Right atrium auricular region (tissue), 2 donors: Measurements from ENCODE around the gene GCN1. TPM values are rescaled to one million over a fixed set of nuclear protein-coding genes. Genes with fewer than 3 reads are reported as not detected.
"Not testable (repeated sequence)": the region's sequence is repeated elsewhere in the genome, so short reads cannot be mapped to it uniquely, and the experiment has no call there.

Experiments used
- DNase-seq: peaks from one replicate; pipeline ENCODE4 v3.0.0-alpha.2; 2019; ENCODE audit warnings: low spot score
- H3K27ac ChIP-seq, 2 donors: fragments of 200-600 bp; sonication (generic); 1 replicate in 1 of 2; 2 replicates in 1 of 2; pipeline ENCODE4 v1.5.1; 2016 to 2019
- H3K27me3 ChIP-seq, 2 donors: fragments of 200-600 bp; sonication (generic); one replicate each; pipeline versions ENCODE4 v1.5.1 to v1.6.0; 2017 to 2019
- H3K36me3 ChIP-seq: fragments of 200-600 bp; sonication (generic); one replicate; pipeline ENCODE4 v1.5.1; 2016
- H3K4me1 ChIP-seq, 2 donors: fragments of 200-600 bp; sonication (generic); one replicate each; pipeline versions ENCODE4 v1.5.1 to v1.6.0; 2017 to 2019
- H3K4me3 ChIP-seq, 2 donors: fragments of 200-600 bp; sonication (generic); 1 replicate in 1 of 2; 2 replicates in 1 of 2; pipeline ENCODE4 v1.5.1; 2017 to 2019; ENCODE audit warnings: mild to moderate bottlenecking in 1 of 2, moderate library complexity in 1 of 2
- H3K9me3 ChIP-seq, 2 donors: fragments of 200-600 bp; sonication (generic); one replicate each; pipeline ENCODE4 v1.5.1; 2019
- total RNA-seq, 2 donors: library from RNA; depleted of rRNA; stranded (reverse); fragments of >200 nt; gene quantifications; one replicate each; pipeline ENCODE4 v1.1.0, GENCODE V29; 2016
- TF ChIP-seq, protein P1 (sequence below), 2 donors: fragments of 200-600 bp; sonication (generic); IDR thresholded peaks; one replicate each; pipeline ENCODE4 v1.5.1; 2019; ENCODE audit warnings: antibody characterized with exemption in 2 of 2

Gene GCN1
- total RNA-seq, 2 donors from 2014 or later = 28.3 to 36.0 TPM

- Histone ChIP-seq H3K27me3 (no peaks in the 10 kb centered on the region), H3K4me3 (peak overlapping the region; percentile 84 to 87), H3K9me3 (no peaks in the 10 kb centered on the region), H3K27ac (peak overlapping the region; percentile 83 to 86), H3K36me3 (peaks cover 45% of the 10 kb centered on the region), H3K4me1 (peaks cover 0 to 25% of the 10 kb centered on the region in 2 donors)
- TF ChIP-seq, protein P1, sequence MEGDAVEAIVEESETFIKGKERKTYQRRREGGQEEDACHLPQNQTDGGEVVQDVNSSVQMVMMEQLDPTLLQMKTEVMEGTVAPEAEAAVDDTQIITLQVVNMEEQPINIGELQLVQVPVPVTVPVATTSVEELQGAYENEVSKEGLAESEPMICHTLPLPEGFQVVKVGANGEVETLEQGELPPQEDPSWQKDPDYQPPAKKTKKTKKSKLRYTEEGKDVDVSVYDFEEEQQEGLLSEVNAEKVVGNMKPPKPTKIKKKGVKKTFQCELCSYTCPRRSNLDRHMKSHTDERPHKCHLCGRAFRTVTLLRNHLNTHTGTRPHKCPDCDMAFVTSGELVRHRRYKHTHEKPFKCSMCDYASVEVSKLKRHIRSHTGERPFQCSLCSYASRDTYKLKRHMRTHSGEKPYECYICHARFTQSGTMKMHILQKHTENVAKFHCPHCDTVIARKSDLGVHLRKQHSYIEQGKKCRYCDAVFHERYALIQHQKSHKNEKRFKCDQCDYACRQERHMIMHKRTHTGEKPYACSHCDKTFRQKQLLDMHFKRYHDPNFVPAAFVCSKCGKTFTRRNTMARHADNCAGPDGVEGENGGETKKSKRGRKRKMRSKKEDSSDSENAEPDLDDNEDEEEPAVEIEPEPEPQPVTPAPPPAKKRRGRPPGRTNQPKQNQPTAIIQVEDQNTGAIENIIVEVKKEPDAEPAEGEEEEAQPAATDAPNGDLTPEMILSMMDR (IDR thresholded peaks at IDR 0.05) = no peak
- DNase-seq = no peak
These were observed 335 bp downstream of the GCN1 start for GRCh38 chr12:120194226-120194533.

DNA sequence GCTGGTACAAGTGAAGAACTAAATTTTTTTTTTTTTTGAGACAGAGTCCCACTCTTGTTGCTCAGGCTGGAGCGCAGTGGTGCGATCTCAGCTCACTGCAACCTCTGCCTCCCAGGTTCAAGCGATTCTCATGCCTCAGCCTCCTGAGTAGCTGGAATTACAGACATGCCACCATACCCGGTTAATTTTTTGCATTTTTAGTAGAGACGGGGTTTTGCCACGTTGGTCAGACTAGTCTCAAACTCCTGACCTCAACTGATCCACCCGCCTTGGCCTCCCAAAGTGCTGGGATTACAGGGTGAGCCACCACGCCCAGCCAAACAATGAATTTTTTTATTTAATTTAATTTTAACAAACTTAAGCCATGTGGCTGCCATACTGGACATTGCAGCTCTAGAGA, 1.2 kb downstream of the GCN1 start:
- not testable (repeated sequence) for H3K27me3 ChIP-seq, DNase-seq, H3K27ac ChIP-seq, H3K9me3 ChIP-seq
- H3K36me3 ChIP-seq = peaks cover 44% of the 10 kb centered on the region
- peaks cover 0 to 20% of the 10 kb centered on the region in 2 donors for H3K4me1 ChIP-seq
- H3K4me3 ChIP-seq = peak overlapping the region in 1 of 2 donors; percentile 84

DNA sequence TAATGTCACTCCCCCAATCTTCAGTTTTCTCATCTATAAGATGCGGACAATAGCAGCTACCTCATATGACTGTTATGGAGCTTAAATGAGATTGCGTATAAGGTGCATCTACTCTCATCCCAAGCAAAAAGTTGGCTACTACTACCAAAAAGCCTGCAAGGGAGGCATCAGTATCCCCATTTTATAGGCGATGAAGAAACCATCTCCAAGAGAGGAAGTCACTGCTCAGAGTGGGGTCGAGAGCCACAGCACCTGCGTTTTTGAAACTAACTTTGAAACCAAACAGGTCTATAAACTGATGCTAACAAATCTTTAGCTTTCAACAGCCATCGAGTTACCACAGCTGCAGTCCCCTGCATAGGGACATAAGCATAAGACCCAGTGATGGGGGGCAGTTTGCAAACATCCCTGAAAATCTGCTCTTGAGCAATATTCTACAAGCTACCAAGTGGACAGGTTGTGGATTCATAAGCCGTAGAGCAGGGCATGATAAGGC, 3.5 kb downstream of the GCN1 start:
- Histone ChIP-seq H3K9me3 (no peaks in the 10 kb centered on the region), H3K27me3 (no peaks in the 10 kb centered on the region), H3K4me1 (peaks cover 0 to 20% of the 10 kb centered on the region in 2 donors), H3K4me3 (no peak overlapping the region), H3K36me3 (peaks cover 31% of the 10 kb centered on the region), H3K27ac (no peak overlapping the region)
- DNase-seq = no peak
- TF ChIP-seq, protein P1 (IDR thresholded peaks at IDR 0.05) = no peak

DNA sequence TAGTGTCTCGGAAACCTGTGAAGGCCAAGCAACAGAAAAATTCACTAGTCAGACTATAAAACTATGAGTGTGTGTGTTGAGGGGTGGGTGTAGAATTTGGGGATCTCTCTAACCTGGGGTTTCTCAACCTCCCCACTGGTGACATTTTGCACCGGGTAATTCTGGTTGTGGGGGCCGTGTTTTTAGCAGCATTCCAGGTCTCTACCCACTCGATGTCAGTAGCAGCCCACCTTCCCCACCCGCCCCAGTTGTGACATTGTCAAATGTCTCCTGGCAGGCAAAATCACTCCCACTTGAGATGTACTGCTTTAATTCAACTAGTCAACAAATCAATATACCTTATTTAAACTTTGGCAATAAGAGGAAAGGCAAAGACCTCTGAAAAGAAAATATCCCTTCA, 4.1 kb downstream of the GCN1 start:
- DNase-seq = no peak
- TF ChIP-seq, protein P1 (IDR thresholded peaks at IDR 0.05) = no peak
- Histone ChIP-seq H3K4me1 (peaks cover 0 to 17% of the 10 kb centered on the region in 2 donors), H3K27me3 (no peaks in the 10 kb centered on the region), H3K27ac (no peak overlapping the region), H3K4me3 (no peak overlapping the region), H3K36me3 (peaks cover 33% of the 10 kb centered on the region), H3K9me3 (no peaks in the 10 kb centered on the region)

- Histone ChIP-seq H3K27ac (no peak overlapping the region), H3K36me3 (peaks cover 61% of the 10 kb centered on the region), H3K27me3 (no peaks in the 10 kb centered on the region), H3K4me3 (no peak overlapping the region), H3K4me1 (peaks cover 0 to 6% of the 10 kb centered on the region in 2 donors), H3K9me3 (no peaks in the 10 kb centered on the region)
- TF ChIP-seq, protein P1 (IDR thresholded peaks at IDR 0.05) = no peak
- no peak for DNase-seq
These were observed 7.9 kb downstream of the GCN1 start for GRCh38 chr12:120186654-120187053.

DNA sequence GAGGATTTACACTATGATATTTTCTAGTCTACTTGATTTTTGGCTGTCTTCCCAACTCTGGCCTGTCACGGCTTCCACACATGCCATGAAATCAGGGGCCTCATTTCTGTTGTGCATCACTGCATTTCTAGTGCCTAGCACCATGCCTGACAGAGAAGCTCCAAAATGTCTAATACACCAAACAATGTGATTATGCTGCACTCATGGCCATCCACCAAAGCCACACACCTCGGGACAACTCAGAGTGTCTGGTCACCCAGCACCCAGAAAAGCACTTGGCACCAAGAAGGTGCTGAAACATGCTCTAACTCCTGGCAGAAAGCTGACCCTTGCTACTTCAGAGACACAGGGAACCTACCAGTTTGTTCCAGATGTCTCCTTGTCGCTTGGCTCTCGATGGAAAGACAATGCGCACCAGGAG, 11.3 kb downstream of the GCN1 start:
- Histone ChIP-seq H3K4me3 (no peak overlapping the region), H3K27me3 (no peaks in the 10 kb centered on the region), H3K4me1 (peaks cover 0 to 6% of the 10 kb centered on the region in 2 donors), H3K36me3 (peaks cover 61% of the 10 kb centered on the region), H3K9me3 (no peaks in the 10 kb centered on the region), H3K27ac (peak overlapping the region in 1 of 2 donors; percentile 20)
- no peak for DNase-seq
- TF ChIP-seq, protein P1 (IDR thresholded peaks at IDR 0.05) = no peak
